Astrocyte (in vitro differentiated cells and primary cell): ENCODE results near the gene TRAPPC14. TPM values are rescaled to one million over a fixed set of nuclear protein-coding genes. Genes with fewer than 3 reads are reported as not detected.
"Not testable (repeated sequence)": the region's sequence is repeated elsewhere in the genome, so short reads cannot be mapped to it uniquely, and the experiment has no call there.

ENCODE experiments used
- DNase-seq: peaks from one replicate; pipeline ENCODE4 v3.0.0-alpha.2; 2010; ENCODE audit warnings: low read depth
- FAIRE-seq: peaks from 2 replicates; lab custom pipeline; 2011; peaks lifted over from hg19 to GRCh38; lab: Jason Lieb, UNC
- H2AFZ ChIP-seq: 2 replicates; pipeline ENCODE4 v1.6.0; 2012; ENCODE audit warnings: low read depth, low read length, inconsistent platforms
- H3K27ac ChIP-seq: 2 replicates; pipeline ENCODE4 v1.5.1; 2011; ENCODE audit warnings: low read depth, low read length, inconsistent platforms
- H3K27me3 ChIP-seq: 2 replicates; pipeline ENCODE4 v1.6.0; 2011; ENCODE audit warnings: low read length, inconsistent platforms; ENCODE audit not compliant: insufficient read depth
- H3K36me3 ChIP-seq: 2 replicates; pipeline ENCODE4 v1.5.1; 2011; ENCODE audit warnings: low read length, inconsistent platforms; ENCODE audit not compliant: insufficient read depth
- H3K4me1 ChIP-seq: 2 replicates; pipeline ENCODE4 v1.5.1; 2011; ENCODE audit warnings: low read length, inconsistent platforms; ENCODE audit not compliant: insufficient read depth
- H3K4me2 ChIP-seq: 2 replicates; pipeline ENCODE4 v1.6.0; 2012; ENCODE audit warnings: low read length, inconsistent platforms
- H3K4me3 ChIP-seq: 2 replicates; pipeline ENCODE4 v1.5.1; 2011; ENCODE audit warnings: low read depth, mild to moderate bottlenecking, low read length, inconsistent platforms; ENCODE audit not compliant: insufficient read depth
- H3K79me2 ChIP-seq: 2 replicates; pipeline ENCODE4 v1.6.0; 2012; ENCODE audit warnings: mild to moderate bottlenecking, low read length, inconsistent platforms; ENCODE audit not compliant: insufficient read depth
- H3K9ac ChIP-seq: 2 replicates; pipeline ENCODE4 v1.6.0; 2012; ENCODE audit warnings: mild to moderate bottlenecking, low read length, inconsistent platforms
- H3K9me3 ChIP-seq: 2 replicates; pipeline ENCODE4 v1.5.1; 2012; ENCODE audit warnings: low read depth, mild to moderate bottlenecking, low read length, inconsistent platforms; ENCODE audit not compliant: insufficient read depth
- H4K20me1 ChIP-seq: 2 replicates; pipeline ENCODE4 v1.6.0; 2012; ENCODE audit warnings: low read length, inconsistent platforms; ENCODE audit not compliant: insufficient read depth
- H3K27ac Mint-ChIP-seq: one replicate; pipeline ENCODE4 v1.8.0; 2021; ENCODE audit warnings: mild to moderate bottlenecking, mixed read lengths; ENCODE audit not compliant: unreplicated experiment
- H3K27me3 Mint-ChIP-seq: one replicate; pipeline ENCODE4 v1.8.0; 2021; ENCODE audit warnings: low read depth, mixed read lengths; ENCODE audit not compliant: unreplicated experiment
- H3K36me3 Mint-ChIP-seq: one replicate; pipeline ENCODE4 v1.8.0; 2021; ENCODE audit warnings: low read depth, mixed read lengths; ENCODE audit not compliant: unreplicated experiment
- H3K4me1 Mint-ChIP-seq: one replicate; pipeline ENCODE4 v1.8.0; 2021; ENCODE audit warnings: low read depth, mixed read lengths; ENCODE audit not compliant: unreplicated experiment
- H3K4me3 Mint-ChIP-seq: one replicate; pipeline ENCODE4 v1.8.0; 2021; ENCODE audit warnings: mild to moderate bottlenecking, moderate library complexity, mixed read lengths; ENCODE audit not compliant: unreplicated experiment
- H3K9me3 Mint-ChIP-seq: one replicate; pipeline ENCODE4 v1.8.0; 2021; ENCODE audit warnings: mild to moderate bottlenecking, mixed read lengths; ENCODE audit not compliant: unreplicated experiment
- EZH2 ChIP-seq: IDR thresholded peaks from 2 replicates; pipeline ENCODE4 v1.6.1; 2012; ENCODE audit warnings: mild to moderate bottlenecking, low read length, inconsistent platforms; ENCODE audit not compliant: insufficient read depth
- total RNA-seq: library from RNA; stranded (reverse); gene quantifications from 2 replicates; pipeline ENCODE4 v1.2.1, GENCODE V29; 2021
- TF ChIP-seq, protein P1 (sequence below): IDR thresholded peaks from 2 replicates; pipeline ENCODE4 v1.5.1; 2011; ENCODE audit warnings: low read depth, mild to moderate bottlenecking, inconsistent platforms, low read length, moderate library complexity; ENCODE audit not compliant: insufficient read depth

TRAPPC14 gene
- total RNA-seq, 1 donor from 2014 or later: 18.7 TPM

DNA sequence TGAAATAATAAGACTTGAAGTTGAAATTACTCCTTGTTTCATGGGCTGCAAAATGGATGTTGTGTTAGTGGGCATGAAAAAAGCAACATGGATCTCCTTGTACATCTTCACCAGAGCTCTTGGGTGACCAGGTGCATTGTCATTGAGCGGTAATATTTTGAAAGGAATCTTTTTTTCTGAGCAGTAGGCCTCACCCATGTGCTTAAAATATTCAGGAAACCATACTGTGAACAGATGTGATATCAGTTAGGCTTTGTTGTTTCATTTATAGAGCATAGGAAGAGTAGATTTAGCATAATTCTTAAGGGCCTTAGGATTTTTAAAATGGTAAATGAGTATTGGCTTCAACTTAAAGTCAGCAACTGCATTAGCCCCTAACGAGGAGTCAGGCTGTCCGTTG is 34.4 kb upstream of the TRAPPC14 start:
- TF ChIP-seq, protein P1, sequence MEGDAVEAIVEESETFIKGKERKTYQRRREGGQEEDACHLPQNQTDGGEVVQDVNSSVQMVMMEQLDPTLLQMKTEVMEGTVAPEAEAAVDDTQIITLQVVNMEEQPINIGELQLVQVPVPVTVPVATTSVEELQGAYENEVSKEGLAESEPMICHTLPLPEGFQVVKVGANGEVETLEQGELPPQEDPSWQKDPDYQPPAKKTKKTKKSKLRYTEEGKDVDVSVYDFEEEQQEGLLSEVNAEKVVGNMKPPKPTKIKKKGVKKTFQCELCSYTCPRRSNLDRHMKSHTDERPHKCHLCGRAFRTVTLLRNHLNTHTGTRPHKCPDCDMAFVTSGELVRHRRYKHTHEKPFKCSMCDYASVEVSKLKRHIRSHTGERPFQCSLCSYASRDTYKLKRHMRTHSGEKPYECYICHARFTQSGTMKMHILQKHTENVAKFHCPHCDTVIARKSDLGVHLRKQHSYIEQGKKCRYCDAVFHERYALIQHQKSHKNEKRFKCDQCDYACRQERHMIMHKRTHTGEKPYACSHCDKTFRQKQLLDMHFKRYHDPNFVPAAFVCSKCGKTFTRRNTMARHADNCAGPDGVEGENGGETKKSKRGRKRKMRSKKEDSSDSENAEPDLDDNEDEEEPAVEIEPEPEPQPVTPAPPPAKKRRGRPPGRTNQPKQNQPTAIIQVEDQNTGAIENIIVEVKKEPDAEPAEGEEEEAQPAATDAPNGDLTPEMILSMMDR: no peak
- TF ChIP-seq EZH2: no peak
- no peak for FAIRE-seq

DNA sequence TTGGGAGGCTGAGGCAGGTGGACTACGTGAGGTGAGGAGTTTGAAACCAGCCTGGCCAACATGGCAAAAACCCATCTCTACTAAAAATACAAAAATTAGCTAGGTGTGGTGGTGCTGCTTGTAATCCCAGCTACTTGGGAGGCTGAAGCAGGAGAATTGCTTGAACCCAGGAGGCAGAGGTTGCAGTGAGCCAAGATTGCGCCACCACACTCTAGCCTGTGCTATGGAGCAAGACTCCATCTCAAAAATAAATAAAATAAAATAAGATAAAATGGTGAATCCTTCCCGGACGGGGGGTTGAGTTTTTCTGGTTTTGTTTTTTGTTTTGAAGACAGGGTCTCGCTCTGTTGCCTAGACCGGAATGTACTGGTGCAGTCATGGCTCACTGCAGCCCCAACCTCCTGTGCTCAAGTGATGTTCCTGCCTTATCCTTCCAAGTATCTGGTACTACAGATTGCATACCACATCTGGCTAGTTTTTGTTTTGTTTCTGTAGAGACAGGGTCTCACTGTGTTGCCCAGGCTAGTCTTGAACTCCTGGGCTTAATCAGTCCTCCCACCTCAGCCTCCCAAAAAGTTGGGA is 33.8 kb upstream of the TRAPPC14 start:
- not testable (repeated sequence) for H3K27me3 ChIP-seq, H3K9me3 ChIP-seq, H3K36me3 ChIP-seq, FAIRE-seq, H3K4me3 Mint-ChIP-seq, H3K27ac ChIP-seq, H3K36me3 Mint-ChIP-seq, H3K4me1 ChIP-seq, H3K27ac Mint-ChIP-seq, H4K20me1 ChIP-seq, DNase-seq, H3K4me2 ChIP-seq, H3K9me3 Mint-ChIP-seq, H3K79me2 ChIP-seq, H2AFZ ChIP-seq, H3K9ac ChIP-seq, H3K4me3 ChIP-seq
- Mint-ChIP-seq H3K4me1 (peaks cover 12% of the 10 kb centered on the region), H3K27me3 (peaks cover 13% of the 10 kb centered on the region)

More for the DNA sequence above, 34.4 kb upstream of the TRAPPC14 start:
- Histone ChIP-seq H3K4me2 (no peak overlapping the region), H3K4me1 (no peaks in the 10 kb centered on the region), H4K20me1 (no peaks in the 10 kb centered on the region), H3K79me2 (no peaks in the 10 kb centered on the region), H3K27ac (no peak overlapping the region), H3K4me3 (no peak overlapping the region), H3K27me3 (no peaks in the 10 kb centered on the region), H3K9me3 (no peaks in the 10 kb centered on the region), H2AFZ (no peak overlapping the region), H3K9ac (no peak overlapping the region), H3K36me3 (no peaks in the 10 kb centered on the region)
- H3K4me1 Mint-ChIP-seq: peaks cover 12% of the 10 kb centered on the region
- H3K27ac Mint-ChIP-seq: no peak overlapping the region
- no peak for DNase-seq
- H3K36me3 Mint-ChIP-seq: no peaks in the 10 kb centered on the region
- H3K27me3 Mint-ChIP-seq: peaks cover 13% of the 10 kb centered on the region
- H3K4me3 Mint-ChIP-seq: no peak overlapping the region
- H3K9me3 Mint-ChIP-seq: no peaks in the 10 kb centered on the region

DNA sequence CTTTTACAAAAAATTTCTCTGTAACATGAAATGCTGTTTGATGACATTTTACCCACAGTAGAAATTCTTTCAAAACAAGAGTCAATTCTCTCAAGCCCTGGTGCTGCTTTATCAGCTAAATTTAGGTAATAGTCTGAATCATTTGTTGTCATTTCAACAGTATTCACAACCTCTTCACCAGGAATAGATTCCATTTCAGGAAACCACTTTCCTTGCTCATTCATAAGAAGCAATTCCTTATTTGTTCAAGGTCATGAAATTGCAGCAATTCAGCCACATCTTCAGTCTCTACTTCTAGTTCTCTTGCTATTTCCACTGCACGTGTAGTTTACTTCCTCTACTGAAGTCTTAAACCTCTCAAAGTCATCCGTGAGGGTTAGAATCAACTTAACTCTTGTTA is 33.3 kb upstream of the TRAPPC14 start:
- FAIRE-seq: peak; percentile 84
- H2AFZ ChIP-seq: no peak overlapping the region

More for the DNA sequence above, 33.3 kb upstream of the TRAPPC14 start:
- H3K36me3 Mint-ChIP-seq: no peaks in the 10 kb centered on the region
- no peaks in the 10 kb centered on the region for H3K9me3 Mint-ChIP-seq
- Histone ChIP-seq H3K4me3 (no peak overlapping the region), H3K4me1 (no peaks in the 10 kb centered on the region), H3K36me3 (no peaks in the 10 kb centered on the region), H3K4me2 (peak overlapping the region; percentile 45), H4K20me1 (no peaks in the 10 kb centered on the region), H3K9ac (no peak overlapping the region), H3K27me3 (no peaks in the 10 kb centered on the region), H3K27ac (no peak overlapping the region), H3K9me3 (no peaks in the 10 kb centered on the region), H3K79me2 (no peaks in the 10 kb centered on the region)
- H3K4me3 Mint-ChIP-seq: no peak overlapping the region
- peak; percentile 65 for DNase-seq
- peaks cover 13% of the 10 kb centered on the region for H3K27me3 Mint-ChIP-seq
- peaks cover 12% of the 10 kb centered on the region for H3K4me1 Mint-ChIP-seq
- no peak overlapping the region for H3K27ac Mint-ChIP-seq
- TF ChIP-seq EZH2: no peak
- TF ChIP-seq, protein P1: no peak
